Measurements from ENCODE around the gene BTG3. TPM values are rescaled to one million over a fixed set of nuclear protein-coding genes. Genes with fewer than 3 reads are reported as not detected.

BTG3 gene
- total RNA-seq, 1 experiment from 2014 or later, result 23.9 TPM

DNA sequence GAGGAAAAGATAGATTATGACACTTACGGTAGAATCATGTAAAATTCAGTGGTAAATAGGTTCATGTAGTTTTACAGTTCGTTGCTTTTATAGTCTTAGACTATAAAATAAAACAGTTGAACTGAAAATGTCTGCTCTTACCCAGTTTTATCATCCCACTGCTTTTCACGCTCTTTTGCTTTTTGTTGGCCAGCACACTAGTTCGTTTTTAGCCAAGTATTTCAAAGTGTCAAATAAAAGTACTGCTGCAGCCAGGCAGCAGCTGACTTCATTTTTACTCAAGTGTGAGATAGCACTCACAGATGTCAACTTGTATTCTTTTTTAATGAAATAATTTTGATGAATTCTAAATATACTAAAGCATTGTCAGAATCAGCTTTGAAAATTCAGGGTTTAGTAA, 18.5 kb upstream of the BTG3 start (continued):
- no peak for TF ChIP-seq ZNF281 (CRISPR knock-in tag; IDR thresholded peaks at IDR 0.05)
- TF ChIP-seq SP1 (CRISPR knock-in tag; conservative IDR thresholded peaks at IDR 0.05), result no peak

GRCh38 chr21:17622018-17622417, 9.3 kb upstream of the BTG3 start:
- H3K27me3 Mint-ChIP-seq (ENCODE audit: low read depth), result no peaks in the 10 kb centered on the region

DNA sequence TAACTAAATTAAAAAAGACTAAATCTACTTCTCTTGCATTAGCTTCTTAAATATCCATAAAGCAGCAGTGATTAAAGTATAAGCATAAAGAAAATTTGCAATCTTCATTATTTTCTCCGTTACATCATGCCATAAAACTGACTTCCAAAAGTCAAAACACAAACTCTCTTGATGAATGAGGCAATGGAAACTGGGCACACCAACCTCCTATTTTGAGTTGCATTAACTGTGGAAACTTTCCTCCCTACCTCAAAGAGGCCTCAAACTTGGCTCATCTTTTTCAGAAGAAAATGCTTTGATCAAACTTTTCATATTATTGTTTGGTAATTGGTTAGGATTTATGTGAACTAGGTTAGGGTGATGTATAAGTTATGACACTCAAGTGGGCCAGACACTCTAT, 4.1 kb upstream of the BTG3 start:
- TF ChIP-seq, protein P1, sequence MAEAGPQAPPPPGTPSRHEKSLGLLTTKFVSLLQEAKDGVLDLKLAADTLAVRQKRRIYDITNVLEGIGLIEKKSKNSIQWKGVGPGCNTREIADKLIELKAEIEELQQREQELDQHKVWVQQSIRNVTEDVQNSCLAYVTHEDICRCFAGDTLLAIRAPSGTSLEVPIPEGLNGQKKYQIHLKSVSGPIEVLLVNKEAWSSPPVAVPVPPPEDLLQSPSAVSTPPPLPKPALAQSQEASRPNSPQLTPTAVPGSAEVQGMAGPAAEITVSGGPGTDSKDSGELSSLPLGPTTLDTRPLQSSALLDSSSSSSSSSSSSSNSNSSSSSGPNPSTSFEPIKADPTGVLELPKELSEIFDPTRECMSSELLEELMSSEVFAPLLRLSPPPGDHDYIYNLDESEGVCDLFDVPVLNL (CRISPR knock-in tag; IDR thresholded peaks at IDR 0.05; ENCODE audit: borderline replicate concordance, low read depth), result no peak
- TF ChIP-seq IRF2 (CRISPR knock-in tag; IDR thresholded peaks at IDR 0.05; ENCODE audit: borderline replicate concordance, low read depth) (no peak), NFYB (CRISPR knock-in tag; conservative IDR thresholded peaks at IDR 0.05; ENCODE audit: low read depth) (no peak), OVOL2 (CRISPR knock-in tag; IDR thresholded peaks at IDR 0.05; ENCODE audit: borderline replicate concordance) (no peak), ZNF317 (CRISPR knock-in tag; IDR thresholded peaks at IDR 0.05; ENCODE audit: borderline replicate concordance, low read depth) (no peak), SMAD3 (CRISPR knock-in tag; IDR thresholded peaks at IDR 0.05; ENCODE audit: borderline replicate concordance) (no peak), MLX (CRISPR knock-in tag; IDR thresholded peaks at IDR 0.05) (no peak), GRHL2 (CRISPR knock-in tag; IDR thresholded peaks at IDR 0.05; ENCODE audit: insufficient replicate concordance, severe bottlenecking) (no peak), FOXK1 (CRISPR knock-in tag; IDR thresholded peaks at IDR 0.05) (no peak), IRF1 (CRISPR knock-in tag; IDR thresholded peaks at IDR 0.05) (no peak)
- H3K4me3 Mint-ChIP-seq, result no peak overlapping the region
- no peaks in the 10 kb centered on the region for H3K36me3 Mint-ChIP-seq
- no peaks in the 10 kb centered on the region for H3K9me3 Mint-ChIP-seq
- ChIA-PET POLR2A (no interaction called here), CTCF (no interaction called here)
- H3K27me3 Mint-ChIP-seq (ENCODE audit: low read depth), result peaks cover 20% of the 10 kb centered on the region
- no peak for DNase-seq (ENCODE audit: low spot score)
- 0 out of 2 replicates have a peak, but pooled peaks cover 3% of the 10 kb centered on the region for H3K4me1 Mint-ChIP-seq
- ATAC-seq, result no peak
- no peak overlapping the region for H3K27ac Mint-ChIP-seq

More at GRCh38 chr21:17622018-17622417, 9.3 kb upstream of the BTG3 start:
- ChIA-PET POLR2A (no interaction called here), CTCF (no interaction called here)
- Mint-ChIP-seq H3K27ac (no peak overlapping the region), H3K9me3 (no peaks in the 10 kb centered on the region), H3K36me3 (no peaks in the 10 kb centered on the region), H3K4me3 (no peak overlapping the region), H3K4me1 (peaks cover 11% of the 10 kb centered on the region)
- TF ChIP-seq, protein P2, sequence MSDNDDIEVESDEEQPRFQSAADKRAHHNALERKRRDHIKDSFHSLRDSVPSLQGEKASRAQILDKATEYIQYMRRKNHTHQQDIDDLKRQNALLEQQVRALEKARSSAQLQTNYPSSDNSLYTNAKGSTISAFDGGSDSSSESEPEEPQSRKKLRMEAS (CRISPR knock-in tag; IDR thresholded peaks at IDR 0.05), result no peak
- TF ChIP-seq SMAD3 (CRISPR knock-in tag; IDR thresholded peaks at IDR 0.05; ENCODE audit: borderline replicate concordance) (no peak), ZNF423 (CRISPR knock-in tag; IDR thresholded peaks at IDR 0.05) (no peak), ZNF416 (CRISPR knock-in tag; IDR thresholded peaks at IDR 0.05) (no peak), ETV6 (CRISPR knock-in tag; IDR thresholded peaks at IDR 0.05) (no peak), NR3C1 (CRISPR knock-in tag; conservative IDR thresholded peaks at IDR 0.05; ENCODE audit: low read depth) (no peak)
- DNase-seq (ENCODE audit: low spot score) (no peak), ATAC-seq (no peak)

Measured in WTC11 (cell line).